ENCODE data around the gene FKBP3.

GRCh38 chr14:45169906-45170305, 35.6 kb upstream of the FKBP3 start:
- TF ChIP-seq CTCF (IDR thresholded peaks at IDR 0.05) (no peak), POLR2A (IDR thresholded peaks at IDR 0.05) (no peak), POLR2AphosphoS5 (IDR thresholded peaks at IDR 0.05) (no peak)
